ENCODE results near the gene GSTCD.

GSTCD gene

GRCh38 chr4:105878668-105879067 is 170.1 kb downstream of the GSTCD start:
- no peak for DNase-seq (ENCODE audit: low spot score)

GRCh38 chr4:105887508-105887907 is 178.9 kb downstream of the GSTCD start:
- no peak for DNase-seq (ENCODE audit: low spot score)

GRCh38 chr4:105894660-105895582 is 186.3 kb downstream of the GSTCD start, which contains the start of gene NPNT:
Gene NPNT (plus strand): TSS chr4:105895471. CDS start chr4:105895653, 182 bp downstream.
- no peak for DNase-seq (ENCODE audit: low spot score)

- no peak for DNase-seq (ENCODE audit: low spot score)
Measured at GRCh38 chr4:105895583-105896460, 187.2 kb downstream of the GSTCD start.

GRCh38 chr4:105896461-105896942 is 187.9 kb downstream of the GSTCD start:
- no peak for DNase-seq (ENCODE audit: low spot score)
